ENCODE measurements around the gene PKD2L2.
"Not testable (repeated sequence)": the region's sequence is repeated elsewhere in the genome, so short reads cannot be mapped to it uniquely, and the experiment has no call there.

Gene PKD2L2

DNA sequence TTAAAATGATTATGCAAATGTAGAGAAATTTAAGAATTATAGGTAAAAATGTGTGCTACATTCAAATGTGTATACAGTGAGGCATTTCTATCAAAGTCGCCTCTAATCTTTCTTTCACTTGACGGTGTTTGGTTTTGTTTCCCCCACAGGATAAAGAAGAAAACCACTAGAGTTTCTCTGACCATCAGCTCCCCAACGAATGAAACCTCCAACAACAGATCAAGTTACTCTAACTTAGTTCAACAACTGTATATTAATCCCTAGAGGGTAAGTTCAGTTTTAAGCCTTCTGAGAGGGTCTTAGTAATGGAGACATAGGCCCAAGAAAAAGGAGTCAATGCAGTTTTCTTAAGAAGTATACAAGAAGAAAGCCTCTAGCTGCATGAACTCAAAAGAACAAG is 33.1 kb upstream of the PKD2L2 start:
- no peak overlapping the region for H3K27ac ChIP-seq
- H3K4me3 ChIP-seq (ENCODE audit: low read depth in 1 of 2, low read length in 1 of 2), result no peak overlapping the region
- TF ChIP-seq CTCF (IDR thresholded peaks at IDR 0.05), result no peak
- H3K36me3 ChIP-seq, result no peaks in the 10 kb centered on the region
- H3K9me3 ChIP-seq, result no peaks in the 10 kb centered on the region
- peaks cover 8 to 16% of the 10 kb centered on the region in 2 experiments for H3K4me1 ChIP-seq (ENCODE audit: control insufficient read depth in 1 of 2, insufficient read depth in 1 of 2, low read depth in 1 of 2, low read length in 1 of 2)
- no peaks in the 10 kb centered on the region for H3K27me3 ChIP-seq

DNA sequence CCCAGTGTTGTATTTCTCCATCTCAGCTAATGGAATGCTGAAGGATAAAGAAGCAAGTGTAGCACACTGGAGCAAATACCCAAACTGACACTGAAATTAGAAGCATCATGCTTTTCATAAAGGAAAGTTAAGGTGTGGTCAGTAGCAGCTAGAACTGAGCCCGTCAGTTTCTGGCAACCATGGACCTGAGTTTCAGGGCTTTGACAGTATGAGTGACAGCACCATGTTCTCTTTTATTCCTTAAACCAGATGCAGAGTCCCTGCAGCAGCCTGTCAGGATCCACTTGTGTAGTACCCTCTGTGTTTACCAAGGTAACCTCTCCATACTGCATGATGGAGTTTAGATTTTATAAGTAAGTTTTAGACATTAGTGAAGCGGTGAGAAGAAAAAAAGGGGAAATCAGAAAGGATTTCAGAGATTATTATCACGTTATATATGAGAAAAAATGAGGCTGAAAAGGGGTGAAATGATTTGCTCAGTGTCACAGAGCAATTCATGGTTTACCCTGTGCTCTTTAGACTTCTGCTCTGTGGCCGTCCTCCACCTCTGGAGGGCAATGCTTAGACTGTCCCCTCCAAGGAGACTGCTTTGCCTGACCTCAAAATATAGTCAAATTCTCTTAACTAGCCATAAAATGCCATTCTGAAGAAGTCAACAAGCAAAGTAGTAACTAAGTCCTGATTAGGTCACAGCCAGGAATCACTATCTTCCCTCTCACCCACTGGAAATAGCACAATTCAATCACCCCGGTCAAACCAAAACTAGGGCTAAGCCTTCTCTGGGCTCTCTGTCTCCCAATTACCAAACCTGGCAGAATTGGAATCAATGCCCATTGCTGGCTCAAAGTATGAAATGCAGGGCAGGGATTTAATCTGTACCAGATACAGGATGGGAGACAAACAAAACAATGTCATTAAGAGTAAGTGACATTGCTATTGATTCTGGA is 32.1 kb upstream of the PKD2L2 start:
- H3K27me3 ChIP-seq, result no peaks in the 10 kb centered on the region
- no peak overlapping the region for H3K27ac ChIP-seq
- TF ChIP-seq CTCF (IDR thresholded peaks at IDR 0.05), result no peak
- H3K36me3 ChIP-seq, result no peaks in the 10 kb centered on the region
- H3K4me3 ChIP-seq (ENCODE audit: low read depth in 1 of 2, low read length in 1 of 2), result no peak overlapping the region
- H3K9me3 ChIP-seq, result no peaks in the 10 kb centered on the region
- H3K4me1 ChIP-seq (ENCODE audit: control insufficient read depth in 1 of 2, insufficient read depth in 1 of 2, low read depth in 1 of 2, low read length in 1 of 2), result peaks cover 8 to 16% of the 10 kb centered on the region in 2 experiments

GRCh38 chr5:137858223-137858916 is 30.9 kb upstream of the PKD2L2 start:
- Histone ChIP-seq H3K4me1 (ENCODE audit: control insufficient read depth in 1 of 2, insufficient read depth in 1 of 2, low read depth in 1 of 2, low read length in 1 of 2) (peaks cover 8 to 16% of the 10 kb centered on the region in 2 experiments), H3K9me3 (no peaks in the 10 kb centered on the region), H3K36me3 (no peaks in the 10 kb centered on the region), H3K27me3 (no peaks in the 10 kb centered on the region), H3K27ac (peak overlapping the region; percentile 53), H3K4me3 (ENCODE audit: low read depth in 1 of 2, low read length in 1 of 2) (no peak overlapping the region)
- TF ChIP-seq CTCF (IDR thresholded peaks at IDR 0.05), result no peak

- H3K36me3 ChIP-seq, result no peaks in the 10 kb centered on the region
- H3K27me3 ChIP-seq, result no peaks in the 10 kb centered on the region
- no peak overlapping the region for H3K27ac ChIP-seq
- no peak overlapping the region for H3K4me3 ChIP-seq (ENCODE audit: low read depth in 1 of 2, low read length in 1 of 2)
- no peaks in the 10 kb centered on the region for H3K9me3 ChIP-seq
- TF ChIP-seq CTCF (IDR thresholded peaks at IDR 0.05), result no peak
- peaks cover 8 to 16% of the 10 kb centered on the region in 2 experiments for H3K4me1 ChIP-seq (ENCODE audit: control insufficient read depth in 1 of 2, insufficient read depth in 1 of 2, low read depth in 1 of 2, low read length in 1 of 2)
Measured at GRCh38 chr5:137858954-137859353, 30.3 kb upstream of the PKD2L2 start.

DNA sequence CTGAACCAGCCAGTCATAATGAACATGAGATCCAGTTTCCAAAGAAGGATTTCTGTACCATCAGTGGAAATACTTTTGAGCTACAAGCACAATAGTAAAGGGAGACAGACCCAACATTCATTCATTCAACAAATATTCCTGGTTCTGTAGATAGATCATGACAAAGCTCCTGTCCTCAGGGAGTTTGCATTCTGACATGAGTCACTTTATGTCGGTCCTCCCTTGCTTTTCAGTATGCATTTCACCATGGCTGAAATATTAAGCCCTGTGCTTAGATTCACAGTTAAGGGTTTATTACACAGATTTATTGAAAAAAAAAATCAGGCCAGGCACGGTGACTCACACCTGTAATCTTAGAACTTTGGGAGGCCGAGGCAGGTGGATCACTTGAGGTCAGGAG is 27.0 kb upstream of the PKD2L2 start:
- Histone ChIP-seq H3K36me3 (no peaks in the 10 kb centered on the region), H3K4me1 (ENCODE audit: control insufficient read depth in 1 of 2, insufficient read depth in 1 of 2, low read depth in 1 of 2, low read length in 1 of 2) (peaks cover 8 to 16% of the 10 kb centered on the region in 2 experiments), H3K27me3 (no peaks in the 10 kb centered on the region), H3K4me3 (ENCODE audit: low read depth in 1 of 2, low read length in 1 of 2) (no peak overlapping the region), H3K27ac (no peak overlapping the region), H3K9me3 (no peaks in the 10 kb centered on the region)
- no peak for TF ChIP-seq CTCF (IDR thresholded peaks at IDR 0.05)

GRCh38 chr5:137863653-137864052 is 25.6 kb upstream of the PKD2L2 start:
- H3K36me3 ChIP-seq; H3K4me1 ChIP-seq (ENCODE audit: control insufficient read depth in 1 of 2, insufficient read depth in 1 of 2, low read depth in 1 of 2, low read length in 1 of 2); H3K9me3 ChIP-seq; H3K4me3 ChIP-seq (ENCODE audit: low read depth in 1 of 2, low read length in 1 of 2); H3K27me3 ChIP-seq; H3K27ac ChIP-seq: not testable (repeated sequence)

All from neutrophil (primary cell).